GM19328 (cell line): ENCODE data around the gene SPNS2.

Source experiments
- ATAC-seq: cut with Tn5 transposase; IDR thresholded peaks from one replicate; pipeline ENCODE4 v1.9.1; 2021; ENCODE audit warnings: mild to moderate bottlenecking, moderate library complexity; ENCODE audit not compliant: unreplicated experiment

Gene SPNS2

GRCh38 chr17:4502466-4503154 is 3.9 kb downstream of the SPNS2 start:
- ATAC-seq: no peak

GRCh38 chr17:4503283-4504025 is 4.8 kb downstream of the SPNS2 start:
- ATAC-seq: no peak

GRCh38 chr17:4504188-4504587 is 5.5 kb downstream of the SPNS2 start:
- ATAC-seq: no peak

- no peak for ATAC-seq
Measured at GRCh38 chr17:4505187-4505586, 6.5 kb downstream of the SPNS2 start.

GRCh38 chr17:4506175-4506813 is 7.6 kb downstream of the SPNS2 start:
- ATAC-seq: no peak

- no peak for ATAC-seq
Measured at GRCh38 chr17:4506892-4507291, 8.2 kb downstream of the SPNS2 start.

- no peak for ATAC-seq
Measured at GRCh38 chr17:4507361-4508111, 8.9 kb downstream of the SPNS2 start.

- ATAC-seq: no peak
Measured at GRCh38 chr17:4508207-4508606, 9.5 kb downstream of the SPNS2 start.

- no peak for ATAC-seq
Measured at GRCh38 chr17:4509401-4509800, 10.7 kb downstream of the SPNS2 start.

- ATAC-seq: no peak
Measured at GRCh38 chr17:4509923-4510617, 11.4 kb downstream of the SPNS2 start.

GRCh38 chr17:4510618-4510941 is 11.9 kb downstream of the SPNS2 start:
- no peak for ATAC-seq

- no peak for ATAC-seq
Measured at GRCh38 chr17:4511199-4511932, 12.7 kb downstream of the SPNS2 start.

GRCh38 chr17:4512156-4513112 is 13.8 kb downstream of the SPNS2 start:
- no peak for ATAC-seq

- ATAC-seq: no peak
Measured at GRCh38 chr17:4513113-4514032, 14.7 kb downstream of the SPNS2 start.

GRCh38 chr17:4514206-4514605 is 15.5 kb downstream of the SPNS2 start:
- no peak for ATAC-seq

- ATAC-seq: no peak
Measured at GRCh38 chr17:4514779-4515178, 16.1 kb downstream of the SPNS2 start.

GRCh38 chr17:4515501-4515900 is 16.8 kb downstream of the SPNS2 start:
- ATAC-seq: no peak

GRCh38 chr17:4516735-4517134 is 18.1 kb downstream of the SPNS2 start:
- ATAC-seq: no peak
